Endodermal cell (in vitro differentiated cells): ENCODE data around the gene ADGRL3. TPM values are rescaled to one million over a fixed set of nuclear protein-coding genes. Genes with fewer than 3 reads are reported as not detected.

Experiments
- DNase-seq: peaks from one replicate; pipeline ENCODE4 v3.0.0-alpha.2; 2017
- H3K27ac ChIP-seq: 2 replicates; pipeline ENCODE4 v1.5.1; 2013; ENCODE audit warnings: mild to moderate bottlenecking, low read depth, low read length, moderate library complexity
- H3K27me3 ChIP-seq: 2 replicates; pipeline ENCODE4 v1.6.1; 2013; ENCODE audit warnings: mild to moderate bottlenecking, low read length, moderate library complexity; ENCODE audit not compliant: insufficient read depth, control insufficient read depth, poor library complexity, severe bottlenecking
- H3K36me3 ChIP-seq: 2 replicates; pipeline ENCODE4 v1.7.0; 2013; ENCODE audit warnings: mild to moderate bottlenecking, low read length, moderate library complexity; ENCODE audit not compliant: control insufficient read depth, insufficient read depth
- H3K4me1 ChIP-seq: one replicate; pipeline ENCODE4 v1.7.0; 2013; ENCODE audit warnings: low read length; ENCODE audit not compliant: control insufficient read depth, insufficient read depth
- H3K4me3 ChIP-seq: 2 replicates; pipeline ENCODE4 v1.5.1; 2013; ENCODE audit warnings: mild to moderate bottlenecking, low read length, moderate library complexity
- H3K9ac ChIP-seq: 2 replicates; pipeline ENCODE4 v1.6.1; 2013; ENCODE audit warnings: mild to moderate bottlenecking, low read length, moderate library complexity; ENCODE audit not compliant: poor library complexity, severe bottlenecking; ENCODE audit errors: extremely low read depth
- H3K9me3 ChIP-seq: 2 replicates; pipeline ENCODE4 v1.6.1; 2013; ENCODE audit warnings: mild to moderate bottlenecking, low read length, moderate library complexity; ENCODE audit not compliant: control insufficient read depth
- H3K27ac Mint-ChIP-seq: 2 replicates; pipeline ENCODE4 v1.8.0; 2020; ENCODE audit warnings: mixed read lengths
- H3K27me3 Mint-ChIP-seq: 2 replicates; pipeline ENCODE4 v1.8.0; 2021; ENCODE audit warnings: mild to moderate bottlenecking, mixed read lengths; ENCODE audit not compliant: insufficient read depth
- H3K36me3 Mint-ChIP-seq: 2 replicates; pipeline ENCODE4 v1.8.0; 2020; ENCODE audit warnings: low read depth, mixed read lengths
- H3K4me1 Mint-ChIP-seq: 2 replicates; pipeline ENCODE4 v1.8.0; 2020; ENCODE audit warnings: mixed read lengths
- H3K4me3 Mint-ChIP-seq: 2 replicates; pipeline ENCODE4 v1.8.0; 2020; ENCODE audit warnings: mild to moderate bottlenecking, moderate library complexity, mixed read lengths
- H3K9me3 Mint-ChIP-seq: 2 replicates; pipeline ENCODE4 v1.8.0; 2020; ENCODE audit warnings: mild to moderate bottlenecking, mixed read lengths
- CTCF ChIP-seq: fragments of 200-600 bp; sonication (generic); conservative IDR thresholded peaks from 2 replicates; pipeline ENCODE4 v1.5.0; 2021; ENCODE audit warnings: antibody characterized with exemption, mild to moderate bottlenecking
- WGBS, 2 experiments: methylation state at CpG; one replicate each; pipeline versions ENCODE4 v1.1.5 to v1.1.7; 2013; ENCODE audit warnings: missing lambda C conversion rate in 2 of 2, mixed read lengths in 1 of 2; ENCODE audit not compliant: insufficient coverage in 1 of 2, insufficient read length in 1 of 2; 5-methylcytosine and 5-hydroxymethylcytosine counted together
- total RNA-seq, 2 donors: library from RNA; stranded (reverse); fragmentation: NEBNext Ultra II Directional in 1 of 2; extraction: Animal tissue kit (Norgen Biotek cat#: 25700) in 1 of 2; gene quantifications; 2 replicates in 1 of 2; 3 replicates in 1 of 2; pipeline ENCODE4 v1.2.1, GENCODE V29; 2021

The ADGRL3 gene
- total RNA-seq, 2 donors from 2014 or later = 9.9 to 10.3 TPM

GRCh38 chr4:61909031-61909430, 708.9 kb downstream of the ADGRL3 start:
- no peak for DNase-seq
- Histone ChIP-seq H3K27me3 (no peaks in the 10 kb centered on the region), H3K9me3 (no peaks in the 10 kb centered on the region), H3K4me3 (no peak overlapping the region), H3K4me1 (no peaks in the 10 kb centered on the region), H3K9ac (no peak overlapping the region), H3K36me3 (no peaks in the 10 kb centered on the region), H3K27ac (no peak overlapping the region)
- peaks cover 1% of the 10 kb centered on the region for H3K27me3 Mint-ChIP-seq
- no peak overlapping the region for H3K4me3 Mint-ChIP-seq
- peaks cover 21% of the 10 kb centered on the region for H3K4me1 Mint-ChIP-seq
- no peak overlapping the region for H3K27ac Mint-ChIP-seq
- no peaks in the 10 kb centered on the region for H3K36me3 Mint-ChIP-seq
- TF ChIP-seq CTCF = no peak
- WGBS, 2 experiments = 83 to 100% methylated on average over 4 of the region's 4 CpGs
- no peaks in the 10 kb centered on the region for H3K9me3 Mint-ChIP-seq

- DNase-seq = peak; percentile 55
- H3K36me3 Mint-ChIP-seq = no peaks in the 10 kb centered on the region
- WGBS, 2 experiments = 3% methylated on average over 2 of the region's 2 CpGs; no CpG with 5 or more reads in 1 of the 2 experiments
- no peak overlapping the region for H3K4me3 Mint-ChIP-seq
- Histone ChIP-seq H3K27me3 (no peaks in the 10 kb centered on the region), H3K4me3 (no peak overlapping the region), H3K27ac (peak overlapping the region; percentile 48), H3K9ac (no peak overlapping the region), H3K4me1 (no peaks in the 10 kb centered on the region), H3K36me3 (no peaks in the 10 kb centered on the region), H3K9me3 (no peaks in the 10 kb centered on the region)
- H3K4me1 Mint-ChIP-seq = peaks cover 21% of the 10 kb centered on the region
- no peaks in the 10 kb centered on the region for H3K9me3 Mint-ChIP-seq
- peak overlapping the region; percentile 53 for H3K27ac Mint-ChIP-seq
- TF ChIP-seq CTCF = no peak
- peaks cover 1% of the 10 kb centered on the region for H3K27me3 Mint-ChIP-seq
These were observed 711.2 kb downstream of the ADGRL3 start for GRCh38 chr4:61911313-61911756.

GRCh38 chr4:61913619-61914018, 713.5 kb downstream of the ADGRL3 start:
- H3K9ac ChIP-seq = no peak overlapping the region
- no peak for DNase-seq
- no peaks in the 10 kb centered on the region for H3K36me3 ChIP-seq
- no peak overlapping the region for H3K4me3 Mint-ChIP-seq
- no peak overlapping the region for H3K27ac ChIP-seq
- H3K4me1 ChIP-seq = no peaks in the 10 kb centered on the region
- no peaks in the 10 kb centered on the region for H3K9me3 Mint-ChIP-seq
- no peaks in the 10 kb centered on the region for H3K36me3 Mint-ChIP-seq
- no peak for TF ChIP-seq CTCF
- H3K9me3 ChIP-seq = no peaks in the 10 kb centered on the region
- H3K27me3 ChIP-seq = no peaks in the 10 kb centered on the region
- H3K4me3 ChIP-seq = no peak overlapping the region
- 92 to 100% methylated on average over 2 of the region's 2 CpGs for WGBS, 2 experiments
- H3K4me1 Mint-ChIP-seq = peaks cover 25% of the 10 kb centered on the region
- H3K27ac Mint-ChIP-seq = no peak overlapping the region
- H3K27me3 Mint-ChIP-seq = peaks cover 1% of the 10 kb centered on the region
